Peyer's patch (tissue), 4 donors: ENCODE results near the gene POU4F2.

Experiments
- POLR2A ChIP-seq, 2 donors: fragments of 450-650 bp; IDR thresholded peaks; one replicate each; pipeline ENCODE4 v1.5.1; 2017; ENCODE audit warnings: antibody characterized with exemption in 2 of 2, mild to moderate bottlenecking in 2 of 2, moderate library complexity in 2 of 2
- TF ChIP-seq, protein P1 (sequence below), 6 experiments: fragments of 450-650 bp in 4 of 6; fragments of 200-600 bp in 2 of 6; sonication (generic) in 1 of 6; IDR thresholded peaks; one replicate each; pipeline ENCODE4 v1.5.1; 2017 to 2019; ENCODE audit warnings: antibody characterized with exemption in 6 of 6, mild to moderate bottlenecking in 3 of 6, moderate library complexity in 1 of 6

DNA sequence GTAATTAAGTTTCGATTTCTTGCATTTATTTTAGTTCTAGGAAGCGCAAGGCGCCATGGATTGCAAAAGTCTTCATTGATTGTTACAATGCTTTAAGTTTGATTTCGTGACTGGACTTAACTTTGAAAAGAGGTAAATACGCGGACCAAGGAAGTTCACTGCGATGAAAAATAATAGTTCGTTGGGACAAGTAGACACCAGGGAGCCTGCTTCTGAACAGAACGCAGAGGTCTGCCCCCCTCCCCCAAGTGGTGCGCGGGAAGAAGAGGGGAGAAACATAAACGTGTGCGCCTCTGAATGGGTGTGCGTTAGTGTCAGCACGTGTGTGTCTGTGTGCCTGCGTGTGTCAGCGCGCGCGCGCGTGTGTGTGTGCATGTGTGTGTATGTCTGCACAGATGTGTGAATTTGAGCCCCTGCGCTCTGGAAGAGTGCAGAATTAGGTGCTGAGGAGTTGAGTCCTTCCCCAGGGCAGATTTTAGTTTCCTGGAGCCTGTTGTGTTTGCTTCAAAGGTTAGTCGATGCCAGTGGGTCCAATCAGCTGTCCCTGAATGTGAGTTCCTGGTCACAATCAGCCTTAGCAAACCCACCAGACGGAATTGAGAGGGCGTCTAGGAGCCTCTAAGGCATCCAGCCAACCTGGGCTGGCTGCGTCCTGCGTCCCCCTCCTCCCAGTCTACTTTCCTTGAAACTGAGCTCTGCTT, 5.8 kb upstream of the POU4F2 start:
- TF ChIP-seq, protein P1, sequence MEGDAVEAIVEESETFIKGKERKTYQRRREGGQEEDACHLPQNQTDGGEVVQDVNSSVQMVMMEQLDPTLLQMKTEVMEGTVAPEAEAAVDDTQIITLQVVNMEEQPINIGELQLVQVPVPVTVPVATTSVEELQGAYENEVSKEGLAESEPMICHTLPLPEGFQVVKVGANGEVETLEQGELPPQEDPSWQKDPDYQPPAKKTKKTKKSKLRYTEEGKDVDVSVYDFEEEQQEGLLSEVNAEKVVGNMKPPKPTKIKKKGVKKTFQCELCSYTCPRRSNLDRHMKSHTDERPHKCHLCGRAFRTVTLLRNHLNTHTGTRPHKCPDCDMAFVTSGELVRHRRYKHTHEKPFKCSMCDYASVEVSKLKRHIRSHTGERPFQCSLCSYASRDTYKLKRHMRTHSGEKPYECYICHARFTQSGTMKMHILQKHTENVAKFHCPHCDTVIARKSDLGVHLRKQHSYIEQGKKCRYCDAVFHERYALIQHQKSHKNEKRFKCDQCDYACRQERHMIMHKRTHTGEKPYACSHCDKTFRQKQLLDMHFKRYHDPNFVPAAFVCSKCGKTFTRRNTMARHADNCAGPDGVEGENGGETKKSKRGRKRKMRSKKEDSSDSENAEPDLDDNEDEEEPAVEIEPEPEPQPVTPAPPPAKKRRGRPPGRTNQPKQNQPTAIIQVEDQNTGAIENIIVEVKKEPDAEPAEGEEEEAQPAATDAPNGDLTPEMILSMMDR (IDR thresholded peaks at IDR 0.05): no peak
- no peak for TF ChIP-seq POLR2A (IDR thresholded peaks at IDR 0.05)
